IMR-90 (cell line): ENCODE data around the gene ESYT3.

Experiments used
- BHLHE40 ChIP-seq: fragments of 150-350 bp; IDR thresholded peaks from 2 replicates; pipeline ENCODE4 v1.6.1; 2016; ENCODE audit warnings: mild to moderate bottlenecking, low read depth, low read length
- FOS ChIP-seq: fragments of 150-350 bp; IDR thresholded peaks from 2 replicates; pipeline ENCODE4 v1.6.1; 2016; ENCODE audit warnings: low read depth, low read length
- MAFK ChIP-seq: IDR thresholded peaks from 2 replicates; pipeline ENCODE4 v1.6.1; 2012; ENCODE audit warnings: low read depth, low read length, improper control_type of control experiment
- MXI1 ChIP-seq: IDR thresholded peaks from 2 replicates; pipeline ENCODE4 v1.6.1; 2012; ENCODE audit warnings: low read depth, mild to moderate bottlenecking, low read length, moderate library complexity, borderline replicate concordance
- POLR2A ChIP-seq: IDR thresholded peaks from 2 replicates; pipeline ENCODE4 v1.6.1; 2012; ENCODE audit warnings: mild to moderate bottlenecking, low read depth, low read length
- RAD21 ChIP-seq: IDR thresholded peaks from 2 replicates; pipeline ENCODE4 v1.6.1; 2012; ENCODE audit warnings: low read length, improper control_type of control experiment
- RCOR1 ChIP-seq: IDR thresholded peaks from 2 replicates; pipeline ENCODE4 v1.6.1; 2012; ENCODE audit warnings: mild to moderate bottlenecking, low read length, improper control_type of control experiment; ENCODE audit not compliant: insufficient replicate concordance
- RFX5 ChIP-seq: IDR thresholded peaks from 2 replicates; pipeline ENCODE4 v1.8.0; 2012; ENCODE audit warnings: low read depth, mild to moderate bottlenecking, low read length, moderate library complexity
- SMC3 ChIP-seq: fragments of 150-350 bp; IDR thresholded peaks from 2 replicates; pipeline ENCODE4 v1.6.1; 2016; ENCODE audit warnings: low read depth, mild to moderate bottlenecking, antibody characterized with exemption, low read length, moderate library complexity
- TF ChIP-seq, protein P1 (sequence below): fragments of 150-350 bp; IDR thresholded peaks from 2 replicates; pipeline ENCODE4 v1.6.1; 2017; ENCODE audit warnings: mild to moderate bottlenecking, antibody characterized with exemption, low read length, low read depth
- TF ChIP-seq, protein P2 (sequence below): conservative IDR thresholded peaks from 2 replicates; pipeline ENCODE4 v1.5.1; 2012; ENCODE audit warnings: mild to moderate bottlenecking, low read depth, low read length, improper control_type of control experiment

DNA sequence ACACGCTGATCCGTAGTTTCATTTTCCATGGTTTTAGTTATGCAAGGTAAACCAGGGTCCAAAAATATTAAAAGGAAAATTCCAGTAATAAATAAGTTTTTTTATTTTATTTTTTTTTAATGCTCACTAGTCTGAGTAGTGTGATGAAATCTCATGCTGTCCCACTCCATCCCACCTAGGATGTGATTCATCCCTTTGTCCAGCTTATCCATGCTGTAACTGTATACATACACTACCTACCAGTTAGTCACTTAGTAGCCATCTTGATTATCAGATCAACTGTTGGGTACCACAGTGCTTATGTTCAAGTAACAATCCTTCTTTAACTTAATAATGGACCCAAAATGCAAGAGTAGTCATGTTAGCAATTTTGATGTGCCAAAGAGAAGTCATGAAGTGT is 75.2 kb downstream of the ESYT3 start:
- TF ChIP-seq RFX5 (no peak), POLR2A (no peak), SMC3 (no peak), FOS (no peak), RAD21 (no peak), RCOR1 (no peak), BHLHE40 (no peak), MXI1 (no peak), MAFK (no peak)
- TF ChIP-seq, protein P1, sequence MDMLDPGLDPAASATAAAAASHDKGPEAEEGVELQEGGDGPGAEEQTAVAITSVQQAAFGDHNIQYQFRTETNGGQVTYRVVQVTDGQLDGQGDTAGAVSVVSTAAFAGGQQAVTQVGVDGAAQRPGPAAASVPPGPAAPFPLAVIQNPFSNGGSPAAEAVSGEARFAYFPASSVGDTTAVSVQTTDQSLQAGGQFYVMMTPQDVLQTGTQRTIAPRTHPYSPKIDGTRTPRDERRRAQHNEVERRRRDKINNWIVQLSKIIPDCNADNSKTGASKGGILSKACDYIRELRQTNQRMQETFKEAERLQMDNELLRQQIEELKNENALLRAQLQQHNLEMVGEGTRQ: no peak
- TF ChIP-seq, protein P2, sequence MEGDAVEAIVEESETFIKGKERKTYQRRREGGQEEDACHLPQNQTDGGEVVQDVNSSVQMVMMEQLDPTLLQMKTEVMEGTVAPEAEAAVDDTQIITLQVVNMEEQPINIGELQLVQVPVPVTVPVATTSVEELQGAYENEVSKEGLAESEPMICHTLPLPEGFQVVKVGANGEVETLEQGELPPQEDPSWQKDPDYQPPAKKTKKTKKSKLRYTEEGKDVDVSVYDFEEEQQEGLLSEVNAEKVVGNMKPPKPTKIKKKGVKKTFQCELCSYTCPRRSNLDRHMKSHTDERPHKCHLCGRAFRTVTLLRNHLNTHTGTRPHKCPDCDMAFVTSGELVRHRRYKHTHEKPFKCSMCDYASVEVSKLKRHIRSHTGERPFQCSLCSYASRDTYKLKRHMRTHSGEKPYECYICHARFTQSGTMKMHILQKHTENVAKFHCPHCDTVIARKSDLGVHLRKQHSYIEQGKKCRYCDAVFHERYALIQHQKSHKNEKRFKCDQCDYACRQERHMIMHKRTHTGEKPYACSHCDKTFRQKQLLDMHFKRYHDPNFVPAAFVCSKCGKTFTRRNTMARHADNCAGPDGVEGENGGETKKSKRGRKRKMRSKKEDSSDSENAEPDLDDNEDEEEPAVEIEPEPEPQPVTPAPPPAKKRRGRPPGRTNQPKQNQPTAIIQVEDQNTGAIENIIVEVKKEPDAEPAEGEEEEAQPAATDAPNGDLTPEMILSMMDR: no peak
